Skeletal muscle cell (primary cell): ENCODE results near the gene SOX4.
"Not testable (repeated sequence)": the region's sequence is repeated elsewhere in the genome, so short reads cannot be mapped to it uniquely, and the experiment has no call there.

ENCODE experiments used
- DNase-seq: peaks from one replicate; pipeline ENCODE4 v3.0.0-alpha.2; 2010; ENCODE audit warnings: low read depth
- H3K4me3 ChIP-seq: 2 replicates; pipeline ENCODE4 v1.5.1; 2011; ENCODE audit warnings: low read depth, mild to moderate bottlenecking, control low read depth, low read length, moderate library complexity

Gene SOX4

GRCh38 chr6:21593412-21593926 lies at the start of gene SOX4:
Gene SOX4, plus strand, starts transcription at chr6:21593751. Its CDS starts 784 bp downstream, at chr6:21594535.
- DNase-seq: peak; percentile 91
- peak within 1 kb of the TSS; percentile 80 for H3K4me3 ChIP-seq

DNA sequence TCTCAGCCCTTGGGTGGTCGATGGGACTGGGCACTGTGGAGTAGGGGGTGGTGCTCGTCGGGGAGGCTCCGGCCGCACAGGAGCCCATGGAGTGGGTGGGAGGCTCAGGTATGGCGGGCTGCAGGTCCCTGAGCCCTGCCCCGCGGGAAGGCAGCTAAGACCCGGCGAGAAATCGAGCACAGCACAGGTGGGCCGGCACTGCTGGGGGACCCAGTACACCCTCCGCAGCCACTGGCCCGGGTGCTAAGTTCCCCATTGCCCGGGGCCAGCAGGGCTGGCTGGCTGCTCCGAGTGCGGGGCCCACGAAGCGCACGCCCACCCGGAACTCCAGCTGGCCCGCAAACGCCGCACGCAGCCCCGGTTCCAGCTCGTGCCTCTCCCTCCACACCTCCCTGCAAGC lies 41.3 kb upstream of the SOX4 start:
- not testable (repeated sequence) for H3K4me3 ChIP-seq, DNase-seq

DNA sequence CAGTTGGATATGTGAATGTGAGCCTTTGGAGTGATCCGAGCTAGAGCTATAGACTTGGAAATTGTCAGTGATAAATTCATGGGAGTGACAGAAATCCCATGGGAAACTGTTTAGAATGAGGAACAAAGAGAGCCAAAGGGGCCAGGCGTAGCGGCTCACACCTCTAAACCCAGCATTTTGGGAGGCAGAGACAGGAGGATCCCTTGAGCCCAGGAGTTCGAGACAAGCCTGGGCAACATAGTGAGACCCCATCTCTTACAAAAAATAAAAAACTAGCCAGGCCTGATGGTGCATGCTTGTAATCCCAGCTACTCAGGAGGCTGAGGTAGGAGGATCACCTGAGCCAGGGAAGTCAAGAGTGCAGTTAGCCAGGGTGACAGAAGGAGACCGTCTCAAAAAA lies 39.3 kb upstream of the SOX4 start:
- H3K4me3 ChIP-seq: no peak overlapping the region
- no peak for DNase-seq

- H3K4me3 ChIP-seq: no peak overlapping the region
- no peak for DNase-seq
Measured at GRCh38 chr6:21555197-21555596, 38.4 kb upstream of the SOX4 start.

GRCh38 chr6:21556511-21556910 lies 37.0 kb upstream of the SOX4 start:
- no peak for DNase-seq
- no peak overlapping the region for H3K4me3 ChIP-seq

DNA sequence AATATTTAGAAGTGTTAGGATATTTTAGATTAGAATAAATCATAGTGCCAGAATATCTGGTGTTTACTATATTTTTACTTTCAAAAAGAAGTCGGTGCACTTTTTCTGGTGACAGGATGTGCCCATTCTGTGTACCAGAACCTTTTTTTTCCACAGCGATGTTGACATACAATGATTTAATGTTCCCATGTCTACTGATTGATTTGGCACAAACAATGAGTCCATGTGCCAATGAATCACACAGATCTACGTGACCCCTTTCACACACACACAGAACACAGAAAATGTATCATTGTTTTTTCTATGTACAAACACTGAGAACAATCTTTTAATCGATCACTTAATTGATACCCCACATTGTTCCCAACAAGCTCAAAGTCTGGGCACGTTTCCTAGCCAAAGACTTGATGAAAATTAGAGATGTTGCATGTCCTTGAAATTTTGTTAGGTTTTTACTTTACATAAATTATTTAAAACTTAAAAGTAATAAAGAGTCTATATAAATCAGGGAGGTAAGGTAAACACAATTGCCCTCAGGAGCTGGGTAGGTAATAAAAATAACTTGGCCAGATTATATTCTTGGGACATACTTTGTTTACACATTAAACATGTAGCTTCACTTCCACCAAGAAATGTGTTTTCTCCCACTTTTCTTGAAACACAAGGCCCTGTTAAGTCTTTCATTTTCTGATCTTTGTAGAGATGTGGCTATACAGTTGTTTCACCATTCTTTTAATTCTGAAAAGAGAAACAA lies 36.4 kb upstream of the SOX4 start:
- H3K4me3 ChIP-seq: no peak overlapping the region
- no peak for DNase-seq

DNA sequence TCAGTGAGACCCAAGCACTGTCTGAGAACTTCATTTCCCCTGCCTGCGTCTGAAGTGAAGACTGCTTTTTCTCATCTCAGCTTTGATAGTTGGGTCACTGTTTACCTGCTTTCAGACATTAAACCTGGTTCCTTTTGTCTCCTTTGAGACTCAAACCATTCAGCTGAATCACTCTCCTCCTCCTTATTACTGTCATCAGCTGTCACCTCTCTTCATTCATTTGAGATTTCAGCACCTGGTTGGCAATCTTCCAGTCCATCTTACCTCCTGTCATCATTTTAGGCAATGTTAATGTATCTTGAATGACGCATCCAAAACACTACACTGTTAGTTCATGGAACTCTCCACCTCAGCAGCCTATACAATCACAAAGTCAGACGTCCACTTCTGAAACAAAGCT lies 34.3 kb upstream of the SOX4 start:
- no peak for DNase-seq
- no peak overlapping the region for H3K4me3 ChIP-seq

DNA sequence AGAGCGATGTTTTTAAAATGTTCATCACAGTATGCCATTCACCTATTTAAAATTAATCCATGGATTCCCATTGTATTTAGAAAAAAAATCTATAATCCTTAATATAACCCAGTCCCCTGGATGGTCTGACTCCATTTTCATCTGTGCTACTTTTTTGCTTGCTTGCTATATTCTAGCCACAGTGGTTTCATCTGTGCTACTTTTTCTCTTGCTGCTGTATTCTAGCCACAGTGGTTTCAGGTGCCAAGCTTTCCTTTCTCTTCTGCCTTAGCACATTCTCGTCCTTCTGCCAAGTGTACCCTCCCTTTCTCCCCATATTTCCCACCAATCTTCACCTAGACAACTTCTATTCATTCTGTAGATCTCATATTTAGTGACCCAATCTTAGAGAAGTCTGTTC lies 33.3 kb upstream of the SOX4 start:
- no peak overlapping the region for H3K4me3 ChIP-seq
- no peak for DNase-seq

DNA sequence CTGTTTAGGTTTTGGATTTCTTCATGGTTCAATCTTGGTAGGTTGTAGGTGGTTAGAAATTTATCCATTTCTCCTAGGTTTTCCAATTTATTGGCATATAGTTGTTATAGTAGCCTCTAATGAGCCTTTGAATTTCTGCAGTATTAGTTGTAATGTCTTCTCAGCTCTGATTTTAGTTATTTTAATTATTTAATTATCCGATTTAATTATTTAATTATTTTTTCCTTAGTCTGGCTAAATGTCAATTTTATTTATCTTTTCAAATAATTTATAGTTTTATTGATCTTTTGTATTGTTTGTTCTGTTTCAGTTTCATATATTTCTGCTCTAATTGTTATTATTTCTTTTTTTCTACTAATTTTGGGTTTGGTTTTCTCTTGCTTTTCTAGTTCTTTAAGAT lies 28.1 kb upstream of the SOX4 start:
- H3K4me3 ChIP-seq: no peak overlapping the region
- DNase-seq: no peak

DNA sequence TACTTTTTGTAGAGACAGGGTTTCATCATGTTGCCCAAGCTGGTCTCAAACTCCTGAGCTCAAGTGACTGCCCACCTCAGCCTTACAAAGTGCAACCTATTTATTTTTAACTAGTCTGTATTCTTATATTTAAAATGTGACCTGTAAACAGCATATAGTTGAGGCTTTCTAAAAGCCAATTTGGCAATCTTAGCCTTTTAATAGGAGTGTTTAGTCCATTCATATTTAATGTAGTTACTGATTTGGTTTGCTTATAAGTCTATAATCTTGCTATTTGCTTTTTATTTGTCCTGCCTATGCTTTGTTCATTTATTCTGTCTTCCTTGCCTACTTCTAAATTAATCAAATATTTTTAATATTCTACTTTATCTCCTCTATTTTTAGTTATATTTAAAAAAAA lies 15.0 kb upstream of the SOX4 start:
- no peak for DNase-seq
- H3K4me3 ChIP-seq: no peak overlapping the region

GRCh38 chr6:21582651-21583050 lies 10.9 kb upstream of the SOX4 start:
- no peak for DNase-seq
- no peak overlapping the region for H3K4me3 ChIP-seq

DNA sequence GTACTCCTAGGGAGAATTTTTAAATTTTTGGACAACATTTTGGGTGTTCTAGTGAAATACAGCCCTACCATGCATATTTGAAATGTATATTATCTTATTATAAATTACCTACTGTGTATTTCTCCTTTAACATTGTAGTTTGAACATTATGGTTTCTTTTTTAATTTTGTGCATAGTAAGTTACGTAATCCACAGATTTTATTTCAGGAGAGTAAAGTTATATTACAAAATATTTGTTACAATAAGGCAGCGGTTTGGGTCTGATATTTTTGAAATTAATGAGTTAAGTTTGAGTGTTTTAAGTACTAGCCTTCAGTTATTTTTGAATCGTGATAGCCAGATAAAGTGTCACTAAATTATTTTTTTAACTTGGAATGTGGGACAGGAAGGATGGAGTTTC lies 7.3 kb upstream of the SOX4 start:
- DNase-seq: no peak
- H3K4me3 ChIP-seq: no peak overlapping the region

DNA sequence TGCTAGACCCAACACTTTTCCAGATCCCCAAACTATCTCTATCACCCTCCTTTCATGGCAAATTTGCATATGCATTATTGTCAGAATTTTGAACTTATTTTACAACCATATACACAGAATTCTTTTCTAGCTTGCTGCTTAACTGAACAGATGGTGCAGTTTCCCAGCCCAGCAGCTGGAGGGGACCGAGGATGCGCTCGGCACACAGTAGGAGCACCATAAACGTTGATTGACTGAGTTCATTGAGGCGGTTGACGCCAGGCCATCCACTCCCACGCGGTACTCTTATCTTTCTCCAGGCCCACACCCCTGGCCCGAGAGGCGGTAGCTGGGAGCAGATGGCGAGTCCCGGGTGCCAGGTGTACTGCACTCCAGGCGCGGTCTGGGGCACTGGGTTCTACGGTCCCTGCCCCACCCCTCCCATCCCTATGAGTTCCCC lies 6.8 kb upstream of the SOX4 start:
- H3K4me3 ChIP-seq: peak overlapping the region; percentile 81

DNA sequence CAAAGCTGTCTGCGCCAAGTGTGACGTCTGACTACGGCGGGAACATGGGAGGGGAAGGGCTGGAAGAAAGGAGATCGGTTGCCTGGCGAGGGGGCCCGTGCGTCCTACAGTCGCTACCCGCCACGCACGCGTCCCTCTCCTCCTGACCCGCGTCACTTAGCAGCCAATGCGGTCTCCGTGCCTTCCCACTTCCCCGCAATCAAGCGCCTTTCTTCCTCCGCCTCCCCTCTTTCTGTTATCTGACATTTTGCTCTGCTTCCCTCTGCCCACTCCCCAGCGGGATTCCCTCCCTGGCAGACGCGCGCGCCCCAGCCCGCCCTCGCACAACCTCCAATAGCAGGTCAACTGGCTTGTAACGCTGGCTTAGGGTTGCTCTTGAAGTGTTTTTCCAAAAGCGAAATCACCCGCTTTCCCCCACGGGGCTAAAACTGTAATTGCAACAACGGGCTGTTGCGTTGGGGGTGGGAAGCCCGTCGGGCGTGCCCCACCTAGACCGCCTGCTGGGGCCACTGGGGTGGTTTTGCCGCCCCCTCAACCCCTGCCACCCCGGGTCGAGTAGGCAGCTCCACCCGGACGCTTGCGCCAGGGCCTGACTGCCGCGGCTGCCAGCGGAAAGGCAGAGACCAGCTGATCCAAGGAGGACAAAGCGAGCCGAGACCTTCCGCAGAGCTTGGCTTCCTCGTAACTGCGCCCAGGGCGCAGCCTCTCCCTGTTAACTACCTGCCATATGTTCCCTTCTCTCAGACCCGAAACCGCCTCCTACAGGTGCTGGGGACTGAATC lies 6.2 kb upstream of the SOX4 start:
- H3K4me3 ChIP-seq: peak overlapping the region; percentile 81
- no peak for DNase-seq

More for the DNA sequence above, 6.8 kb upstream of the SOX4 start:
- DNase-seq: no peak

- no peak for DNase-seq
Measured at GRCh38 chr6:21587961-21588480, 5.5 kb upstream of the SOX4 start.

GRCh38 chr6:21588481-21589351 lies 4.8 kb upstream of the SOX4 start:
- peak; percentile 70 for DNase-seq
- H3K4me3 ChIP-seq: peak overlapping the region; percentile 81

More at GRCh38 chr6:21587961-21588480, 5.5 kb upstream of the SOX4 start:
- peak overlapping the region; percentile 81 for H3K4me3 ChIP-seq

DNA sequence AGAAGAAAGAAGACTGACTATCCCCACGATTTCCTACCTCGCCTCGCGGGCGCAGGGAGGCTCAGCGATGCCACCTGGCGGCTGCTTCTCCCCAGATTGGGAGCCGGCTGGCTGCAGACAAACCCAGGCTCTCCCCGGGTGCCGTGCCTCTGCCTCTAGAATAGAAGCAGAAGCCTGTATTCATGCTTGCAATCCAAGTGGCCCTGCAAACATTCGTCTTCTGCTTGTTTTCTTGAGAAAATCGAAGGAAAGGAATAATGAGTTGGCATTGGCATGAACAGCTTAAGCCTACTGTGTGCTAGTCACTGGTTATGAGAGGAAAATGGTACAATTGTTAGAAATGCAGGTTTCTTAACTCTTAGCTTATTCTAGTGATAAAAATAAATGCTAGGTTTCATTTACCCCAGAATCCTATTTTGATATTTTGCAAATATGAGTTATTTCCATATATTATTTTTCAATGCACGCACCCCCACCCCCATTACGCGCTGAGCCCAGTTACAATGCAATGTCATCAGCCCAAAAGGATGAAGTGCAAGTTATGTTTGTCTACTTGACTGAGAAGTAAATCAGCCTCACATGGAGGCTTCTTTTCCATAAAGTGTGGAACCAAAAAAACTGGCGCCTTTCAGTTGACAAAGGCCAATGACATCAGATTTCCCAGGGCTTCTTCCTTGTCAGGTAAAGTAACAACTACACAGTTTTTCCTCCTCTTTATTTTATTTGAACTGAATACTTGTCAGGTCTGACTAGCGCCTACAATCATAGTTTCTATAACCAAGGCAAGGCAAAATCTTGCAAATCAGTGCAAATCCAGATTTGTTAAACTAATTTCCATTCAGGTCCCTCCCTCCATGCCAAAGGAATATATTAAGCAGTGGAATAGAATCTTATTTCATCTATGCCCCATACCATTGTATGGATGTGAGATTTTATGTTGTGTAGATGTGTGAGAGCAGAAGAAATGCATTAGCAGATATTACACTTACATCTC lies 3.9 kb upstream of the SOX4 start:
- peak overlapping the region; percentile 81 for H3K4me3 ChIP-seq
- peak; percentile 34 for DNase-seq

GRCh38 chr6:21590346-21590745 lies 3.2 kb upstream of the SOX4 start:
- no peak overlapping the region for H3K4me3 ChIP-seq
- DNase-seq: no peak
